Omental fat pad (tissue), 4 donors: ENCODE results near the gene MINK1. TPM values are rescaled to one million over a fixed set of nuclear protein-coding genes. Genes with fewer than 3 reads are reported as not detected.

Experiments
- ATAC-seq: fragments of 150-250 bp; one replicate; pipeline ENCODE4 v1.9.1; 2016; ENCODE audit warnings: mild to moderate bottlenecking, moderate library complexity; ENCODE audit not compliant: low FRiP score
- DNase-seq: peaks from one replicate; pipeline ENCODE4 v3.0.0-alpha.2; 2019; ENCODE audit warnings: low spot score
- CTCF ChIP-seq, 3 donors: fragments of 450-650 bp; IDR thresholded peaks; one replicate each; pipeline ENCODE4 v1.5.1; 2016 to 2017; ENCODE audit warnings: antibody characterized with exemption in 3 of 3, mild to moderate bottlenecking in 3 of 3, moderate library complexity in 2 of 3
- total RNA-seq, 4 donors: library from RNA; depleted of rRNA; stranded (reverse); fragments of >200 nt; gene quantifications; one replicate each; pipeline ENCODE4 v1.1.0, GENCODE V29; 2016

Gene MINK1
- total RNA-seq, 4 donors from 2014 or later = 24.4 to 57.8 (median 31.9) TPM

- ATAC-seq (no peak), DNase-seq (no peak)
- no peak for TF ChIP-seq CTCF (IDR thresholded peaks at IDR 0.05)
Measured at GRCh38 chr17:4928881-4929280, 95.7 kb downstream of the MINK1 start.

DNA sequence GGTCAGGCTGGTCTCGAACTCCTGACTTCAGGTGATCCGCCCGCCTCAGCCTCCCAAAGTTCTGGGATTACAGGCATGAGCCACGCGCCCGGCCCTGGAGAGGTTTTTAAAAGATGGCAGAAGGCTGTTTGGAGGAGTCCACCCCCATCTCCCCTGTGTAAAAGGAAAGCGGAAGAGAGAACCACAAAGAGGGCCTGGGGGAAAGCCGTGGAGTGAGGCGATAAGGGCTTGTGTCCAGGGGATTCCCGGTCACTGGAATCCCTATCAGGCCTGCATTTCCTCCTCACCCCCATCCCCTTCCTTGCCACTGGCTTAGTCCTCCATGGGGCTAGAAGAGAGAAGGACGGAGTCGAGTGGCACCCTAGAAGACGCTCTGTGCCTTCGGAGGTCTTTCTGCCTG, 98.8 kb downstream of the MINK1 start, which contains the start of gene GP1BA:
TSS of gene GP1BA (plus strand) at position 315 of the 400 bp plus-strand sequence. CDS start 328 bp downstream, outside the sequence.
- no peak for DNase-seq
- TF ChIP-seq CTCF (IDR thresholded peaks at IDR 0.05) = no peak
- ATAC-seq = no peak

- no peak for ATAC-seq
- TF ChIP-seq CTCF (IDR thresholded peaks at IDR 0.05) = no peak
Measured at GRCh38 chr17:4932756-4933155, 99.6 kb downstream of the MINK1 start.

GRCh38 chr17:4933646-4934045, 100.5 kb downstream of the MINK1 start:
- no peak for TF ChIP-seq CTCF (IDR thresholded peaks at IDR 0.05)
- ATAC-seq = no peak

More at GRCh38 chr17:4932756-4933155, 99.6 kb downstream of the MINK1 start:
- DNase-seq = no peak

GRCh38 chr17:4934173-4934979, 101.2 kb downstream of the MINK1 start:
- no peak for TF ChIP-seq CTCF (IDR thresholded peaks at IDR 0.05)
- no peak for DNase-seq
- ATAC-seq = no peak

More at GRCh38 chr17:4933646-4934045, 100.5 kb downstream of the MINK1 start:
- DNase-seq = no peak

- ATAC-seq = no peak
- TF ChIP-seq CTCF (IDR thresholded peaks at IDR 0.05) = no peak
Measured at GRCh38 chr17:4935650-4936049, 102.5 kb downstream of the MINK1 start.

GRCh38 chr17:4936436-4936835, 103.3 kb downstream of the MINK1 start:
- TF ChIP-seq CTCF (IDR thresholded peaks at IDR 0.05) = no peak
- DNase-seq = no peak
- ATAC-seq = no peak

More at GRCh38 chr17:4935650-4936049, 102.5 kb downstream of the MINK1 start:
- DNase-seq = no peak
